ENCODE measurements around the gene ZNF516.

- TF ChIP-seq TAF1 (IDR thresholded peaks at IDR 0.05; ENCODE audit: borderline replicate concordance, insufficient read depth, low read length) (no peak), POLR2AphosphoS5 (IDR thresholded peaks at IDR 0.05; ENCODE audit: low read depth, low read length) (no peak), SIN3A (IDR thresholded peaks at IDR 0.05; ENCODE audit: borderline replicate concordance, insufficient read depth, low read length) (no peak), REST (IDR thresholded peaks at IDR 0.05; ENCODE audit: insufficient read depth in 1 of 2, low read depth in 2 of 2, low read length in 2 of 2) (no peak)
These were observed 85.0 kb downstream of the ZNF516 start for GRCh38 chr18:76410033-76410432.
